Measurements from ENCODE around the gene C1orf21.

C1orf21 gene

DNA sequence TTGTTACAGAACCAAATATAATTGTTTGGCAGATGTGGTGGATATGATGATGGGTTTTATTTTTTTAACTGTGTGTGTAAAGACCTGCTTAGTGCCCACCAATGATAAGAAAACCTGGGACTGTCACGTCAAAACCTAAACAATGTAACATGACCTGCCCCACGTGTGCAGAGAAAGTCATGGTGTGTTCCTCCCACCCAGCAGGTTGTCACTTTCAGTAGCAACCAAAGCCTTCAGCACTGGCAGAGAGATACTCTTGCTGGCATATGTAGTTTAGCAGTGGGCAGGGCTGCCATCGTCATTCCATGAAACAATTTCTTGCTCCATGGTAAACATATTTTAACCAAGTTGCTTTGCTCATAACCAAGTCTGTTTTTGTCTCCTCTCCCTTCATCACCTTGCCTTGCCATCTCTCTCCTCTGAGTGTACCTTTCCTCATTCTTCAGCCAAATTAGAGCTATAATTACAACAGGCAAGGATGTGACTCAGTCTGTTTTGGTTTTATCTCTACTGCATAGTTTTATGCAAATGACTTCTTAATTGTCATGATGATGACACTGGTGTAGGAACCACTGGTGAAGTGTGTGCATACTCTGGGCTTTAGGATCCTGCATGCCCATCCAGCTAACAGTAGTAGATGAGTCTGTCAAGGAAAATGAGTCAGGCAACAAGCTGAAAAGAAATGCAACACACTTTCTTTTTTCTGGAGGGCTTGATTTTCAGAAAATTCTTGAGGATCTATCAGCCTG lies 217.5 kb downstream of the C1orf21 start:
- Histone ChIP-seq H3K79me2 (ENCODE audit: insufficient read depth, low read length) (no peaks in the 10 kb centered on the region), H3F3A (ENCODE audit: insufficient read depth, low read length) (no peaks in the 10 kb centered on the region), H3K9me2 (ENCODE audit: low read depth, low read length) (no peaks in the 10 kb centered on the region), H3K27me3 (ENCODE audit: insufficient read depth, low read length) (no peaks in the 10 kb centered on the region), H3K4me3 (ENCODE audit: low read depth, low read length, poor library complexity, severe bottlenecking) (no peak overlapping the region), H2AFZ (ENCODE audit: low read length) (no peak overlapping the region), H3K4me1 (ENCODE audit: insufficient read depth, low read length, severe bottlenecking) (no peaks in the 10 kb centered on the region), H4K20me1 (ENCODE audit: insufficient read depth, low read length) (no peaks in the 10 kb centered on the region), H3K9me3 (ENCODE audit: low read length) (no peaks in the 10 kb centered on the region), H3K36me3 (ENCODE audit: insufficient read depth, low read length) (no peaks in the 10 kb centered on the region), H3K9ac (ENCODE audit: low read length) (no peak overlapping the region), H3K27ac (ENCODE audit: low read depth, low read length, poor library complexity, severe bottlenecking) (no peak overlapping the region), H3K4me2 (ENCODE audit: low read length) (no peak overlapping the region)
- no peak for TF ChIP-seq EZH2 (IDR thresholded peaks at IDR 0.05; ENCODE audit: borderline replicate concordance, low read length)
- TF ChIP-seq, protein P1, sequence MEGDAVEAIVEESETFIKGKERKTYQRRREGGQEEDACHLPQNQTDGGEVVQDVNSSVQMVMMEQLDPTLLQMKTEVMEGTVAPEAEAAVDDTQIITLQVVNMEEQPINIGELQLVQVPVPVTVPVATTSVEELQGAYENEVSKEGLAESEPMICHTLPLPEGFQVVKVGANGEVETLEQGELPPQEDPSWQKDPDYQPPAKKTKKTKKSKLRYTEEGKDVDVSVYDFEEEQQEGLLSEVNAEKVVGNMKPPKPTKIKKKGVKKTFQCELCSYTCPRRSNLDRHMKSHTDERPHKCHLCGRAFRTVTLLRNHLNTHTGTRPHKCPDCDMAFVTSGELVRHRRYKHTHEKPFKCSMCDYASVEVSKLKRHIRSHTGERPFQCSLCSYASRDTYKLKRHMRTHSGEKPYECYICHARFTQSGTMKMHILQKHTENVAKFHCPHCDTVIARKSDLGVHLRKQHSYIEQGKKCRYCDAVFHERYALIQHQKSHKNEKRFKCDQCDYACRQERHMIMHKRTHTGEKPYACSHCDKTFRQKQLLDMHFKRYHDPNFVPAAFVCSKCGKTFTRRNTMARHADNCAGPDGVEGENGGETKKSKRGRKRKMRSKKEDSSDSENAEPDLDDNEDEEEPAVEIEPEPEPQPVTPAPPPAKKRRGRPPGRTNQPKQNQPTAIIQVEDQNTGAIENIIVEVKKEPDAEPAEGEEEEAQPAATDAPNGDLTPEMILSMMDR (IDR thresholded peaks at IDR 0.05; ENCODE audit: low read length): no peak

DNA sequence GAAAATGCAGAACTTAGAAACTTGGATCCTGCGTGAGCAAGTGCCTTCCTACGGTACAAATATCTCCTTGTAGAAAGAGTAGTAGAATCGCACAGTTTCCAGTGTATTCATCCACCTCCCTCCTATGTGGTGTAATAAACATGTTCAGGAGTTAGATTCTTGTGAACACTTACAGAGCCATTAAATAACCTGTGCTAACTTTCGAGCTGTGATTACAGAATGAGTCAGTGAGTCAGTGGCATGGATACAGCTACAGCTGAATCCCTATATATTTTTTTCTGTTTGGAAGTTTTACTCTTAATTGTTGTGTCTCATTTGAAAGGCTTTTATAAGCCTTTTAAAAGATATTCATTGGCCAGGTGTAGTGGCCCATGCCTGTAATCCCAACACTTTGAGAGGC lies 219.1 kb downstream of the C1orf21 start:
- Histone ChIP-seq H2AFZ (ENCODE audit: low read length) (no peak overlapping the region), H3K27me3 (ENCODE audit: insufficient read depth, low read length) (no peaks in the 10 kb centered on the region), H3K36me3 (ENCODE audit: insufficient read depth, low read length) (no peaks in the 10 kb centered on the region), H3K9ac (ENCODE audit: low read length) (no peak overlapping the region), H3K4me2 (ENCODE audit: low read length) (no peak overlapping the region), H3K27ac (ENCODE audit: low read depth, low read length, poor library complexity, severe bottlenecking) (no peak overlapping the region), H3K9me2 (ENCODE audit: low read depth, low read length) (no peaks in the 10 kb centered on the region), H3K4me3 (ENCODE audit: low read depth, low read length, poor library complexity, severe bottlenecking) (no peak overlapping the region), H3F3A (ENCODE audit: insufficient read depth, low read length) (no peaks in the 10 kb centered on the region), H4K20me1 (ENCODE audit: insufficient read depth, low read length) (no peaks in the 10 kb centered on the region), H3K4me1 (ENCODE audit: insufficient read depth, low read length, severe bottlenecking) (peaks cover 10% of the 10 kb centered on the region), H3K9me3 (ENCODE audit: low read length) (no peaks in the 10 kb centered on the region), H3K79me2 (ENCODE audit: insufficient read depth, low read length) (no peaks in the 10 kb centered on the region)
- TF ChIP-seq, protein P1 (IDR thresholded peaks at IDR 0.05; ENCODE audit: low read length): no peak
- TF ChIP-seq EZH2 (IDR thresholded peaks at IDR 0.05; ENCODE audit: borderline replicate concordance, low read length): no peak

DNA sequence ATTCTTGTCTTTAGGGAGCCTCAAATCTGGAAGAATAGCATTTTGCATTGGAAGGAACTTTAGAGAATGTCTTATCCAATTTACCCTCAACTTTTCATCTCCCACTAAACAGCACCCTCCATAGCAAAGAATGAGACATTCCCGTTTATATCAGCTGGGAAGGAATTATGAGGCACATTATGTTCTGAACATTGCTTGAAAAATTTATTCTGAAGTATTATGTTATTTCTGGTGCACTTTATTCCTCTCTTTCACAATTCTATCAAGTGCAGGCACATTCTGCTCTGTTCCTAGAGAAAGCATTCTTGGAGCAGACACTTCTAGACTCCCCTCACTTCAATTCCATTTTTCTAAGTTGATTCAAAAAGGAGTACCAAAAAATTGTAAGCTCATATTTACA lies 220.0 kb downstream of the C1orf21 start:
- no peak overlapping the region for H3K9ac ChIP-seq (ENCODE audit: low read length)
- no peak overlapping the region for H3K4me2 ChIP-seq (ENCODE audit: low read length)
- TF ChIP-seq, protein P1 (IDR thresholded peaks at IDR 0.05; ENCODE audit: low read length): no peak
- TF ChIP-seq EZH2 (IDR thresholded peaks at IDR 0.05; ENCODE audit: borderline replicate concordance, low read length): no peak
- no peak overlapping the region for H3K27ac ChIP-seq (ENCODE audit: low read depth, low read length, poor library complexity, severe bottlenecking)
- H3K36me3 ChIP-seq (ENCODE audit: insufficient read depth, low read length): no peaks in the 10 kb centered on the region
- no peak overlapping the region for H3K4me3 ChIP-seq (ENCODE audit: low read depth, low read length, poor library complexity, severe bottlenecking)
- H3K9me3 ChIP-seq (ENCODE audit: low read length): no peaks in the 10 kb centered on the region
- no peak overlapping the region for H2AFZ ChIP-seq (ENCODE audit: low read length)
- H3K9me2 ChIP-seq (ENCODE audit: low read depth, low read length): no peaks in the 10 kb centered on the region
- no peaks in the 10 kb centered on the region for H4K20me1 ChIP-seq (ENCODE audit: insufficient read depth, low read length)
- H3K4me1 ChIP-seq (ENCODE audit: insufficient read depth, low read length, severe bottlenecking): peaks cover 18% of the 10 kb centered on the region
- no peaks in the 10 kb centered on the region for H3F3A ChIP-seq (ENCODE audit: insufficient read depth, low read length)
- no peaks in the 10 kb centered on the region for H3K27me3 ChIP-seq (ENCODE audit: insufficient read depth, low read length)
- H3K79me2 ChIP-seq (ENCODE audit: insufficient read depth, low read length): no peaks in the 10 kb centered on the region
